Measurements from ENCODE around the gene ADGRE1. TPM values are rescaled to one million over a fixed set of nuclear protein-coding genes. Genes with fewer than 3 reads are reported as not detected.

Gene ADGRE1
- total and polyA plus RNA-seq, 2 of the 8 experiments (the other 6 are each of a cell fraction or from before 2014, with no cell fraction given) = not detected

GRCh38 chr19:6930190-6930589, 42.8 kb downstream of the ADGRE1 start (continued):
- no peak for TF ChIP-seq HDAC2 (IDR thresholded peaks at IDR 0.05; ENCODE audit: borderline replicate concordance in 1 of 2, low read depth in 2 of 2, low read length in 2 of 2)
- no peak for TF ChIP-seq BCL11A (IDR thresholded peaks at IDR 0.05; ENCODE audit: low read depth in 2 of 2, low read length in 2 of 2)
- TF ChIP-seq BRCA1 (IDR thresholded peaks at IDR 0.05; ENCODE audit: low read depth, low read length) = no peak
- no peak for TF ChIP-seq POU5F1 (IDR thresholded peaks at IDR 0.05; ENCODE audit: low read depth, low read length)

All from H1 (cell line).